GM19467 (cell line): ENCODE measurements around the gene PRICKLE1.
"Not testable (repeated sequence)": the region's sequence is repeated elsewhere in the genome, so short reads cannot be mapped to it uniquely, and the experiment has no call there.

Experiments used
- ATAC-seq: cut with Tn5 transposase; IDR thresholded peaks from one replicate; pipeline ENCODE4 v1.9.1; 2021; ENCODE audit warnings: mild to moderate bottlenecking, moderate library complexity; ENCODE audit not compliant: unreplicated experiment

PRICKLE1 gene

GRCh38 chr12:42560977-42561376, 28.6 kb downstream of the PRICKLE1 start:
- no peak for ATAC-seq

GRCh38 chr12:42557586-42558172, 31.9 kb downstream of the PRICKLE1 start:
- no peak for ATAC-seq

- no peak for ATAC-seq
Observed at GRCh38 chr12:42556917-42557316, 32.6 kb downstream of the PRICKLE1 start.

GRCh38 chr12:42552822-42553221, 36.7 kb downstream of the PRICKLE1 start:
- ATAC-seq, result no peak

- ATAC-seq, result no peak
Observed at GRCh38 chr12:42550800-42551199, 38.7 kb downstream of the PRICKLE1 start.

- no peak for ATAC-seq
Observed at GRCh38 chr12:42546709-42547108, 42.8 kb downstream of the PRICKLE1 start.

GRCh38 chr12:42541965-42542364, 47.6 kb downstream of the PRICKLE1 start:
- no peak for ATAC-seq

- not testable (repeated sequence) for ATAC-seq
Observed at GRCh38 chr12:42541308-42541707, 48.2 kb downstream of the PRICKLE1 start.

- no peak for ATAC-seq
Observed at GRCh38 chr12:42539696-42540095, 49.9 kb downstream of the PRICKLE1 start.

- no peak for ATAC-seq
Observed at GRCh38 chr12:42538203-42538602, 51.3 kb downstream of the PRICKLE1 start.

- no peak for ATAC-seq
Observed at GRCh38 chr12:42534184-42534838, 55.2 kb downstream of the PRICKLE1 start.

- ATAC-seq, result no peak
Observed at GRCh38 chr12:42530284-42530683, 59.3 kb downstream of the PRICKLE1 start.

GRCh38 chr12:42525444-42525843, 64.1 kb downstream of the PRICKLE1 start:
- no peak for ATAC-seq

GRCh38 chr12:42524716-42525115, 64.8 kb downstream of the PRICKLE1 start:
- ATAC-seq, result no peak

- no peak for ATAC-seq
Observed at GRCh38 chr12:42516573-42516972, 73.0 kb downstream of the PRICKLE1 start.

- no peak for ATAC-seq
Observed at GRCh38 chr12:42511656-42512055, 77.9 kb downstream of the PRICKLE1 start.

GRCh38 chr12:42510823-42511222, 78.7 kb downstream of the PRICKLE1 start:
- no peak for ATAC-seq

GRCh38 chr12:42508913-42509460, 80.6 kb downstream of the PRICKLE1 start:
- ATAC-seq, result no peak

GRCh38 chr12:42507565-42507964, 82.0 kb downstream of the PRICKLE1 start:
- ATAC-seq, result no peak

- no peak for ATAC-seq
Observed at GRCh38 chr12:42507081-42507480, 82.5 kb downstream of the PRICKLE1 start.

- ATAC-seq, result no peak
Observed at GRCh38 chr12:42504049-42504448, 85.5 kb downstream of the PRICKLE1 start.

GRCh38 chr12:42502682-42503081, 86.9 kb downstream of the PRICKLE1 start:
- ATAC-seq, result no peak
